Transverse colon (tissue), 4 donors: ENCODE data around the gene MRPS5.

Experiments
- EP300 ChIP-seq: sonication (generic); formaldehyde crosslinking; IDR thresholded peaks from one replicate; pipeline ENCODE4 v1.6.1; 2017; ENCODE audit warnings: antibody characterized with exemption, low read depth
- POLR2A ChIP-seq: fragments of 450-650 bp; IDR thresholded peaks from one replicate; pipeline ENCODE4 v1.6.1; 2016; ENCODE audit warnings: antibody characterized with exemption, mild to moderate bottlenecking, moderate library complexity
- POLR2AphosphoS5 ChIP-seq, 3 donors: sonication (generic); formaldehyde crosslinking; IDR thresholded peaks; one replicate each; pipeline ENCODE4 v1.6.1; 2016; ENCODE audit warnings: antibody characterized with exemption in 3 of 3
- TF ChIP-seq, protein P1 (sequence below), 5 experiments: fragments of 200-600 bp in 3 of 5; fragments of 450-650 bp in 2 of 5; sonication (generic) in 3 of 5; IDR thresholded peaks; 1 replicate in 2 of 5; 2 replicates in 3 of 5; pipeline ENCODE4 v1.5.1; 2016 to 2017; ENCODE audit warnings: antibody characterized with exemption in 5 of 5, inconsistent platforms in 3 of 5, mild to moderate bottlenecking in 2 of 5, moderate library complexity in 1 of 5

DNA sequence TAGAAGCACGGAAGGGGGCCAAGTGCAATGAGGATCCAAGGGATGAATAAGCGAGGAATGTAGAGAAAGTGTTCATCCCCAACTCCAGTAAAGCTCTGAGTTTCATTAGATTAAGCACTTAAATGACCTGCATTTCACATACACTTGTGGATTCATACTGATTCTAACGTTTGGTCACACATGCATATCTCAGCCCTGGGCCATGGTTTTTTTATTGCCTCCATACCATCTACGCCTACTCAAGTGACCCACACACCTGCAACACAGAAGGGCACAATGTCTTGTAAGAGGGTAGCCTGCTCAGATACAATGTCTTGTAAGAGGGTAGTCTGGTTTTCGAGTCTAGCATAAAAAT is 566 bp upstream of the MRPS5 start:
- TF ChIP-seq, protein P1, sequence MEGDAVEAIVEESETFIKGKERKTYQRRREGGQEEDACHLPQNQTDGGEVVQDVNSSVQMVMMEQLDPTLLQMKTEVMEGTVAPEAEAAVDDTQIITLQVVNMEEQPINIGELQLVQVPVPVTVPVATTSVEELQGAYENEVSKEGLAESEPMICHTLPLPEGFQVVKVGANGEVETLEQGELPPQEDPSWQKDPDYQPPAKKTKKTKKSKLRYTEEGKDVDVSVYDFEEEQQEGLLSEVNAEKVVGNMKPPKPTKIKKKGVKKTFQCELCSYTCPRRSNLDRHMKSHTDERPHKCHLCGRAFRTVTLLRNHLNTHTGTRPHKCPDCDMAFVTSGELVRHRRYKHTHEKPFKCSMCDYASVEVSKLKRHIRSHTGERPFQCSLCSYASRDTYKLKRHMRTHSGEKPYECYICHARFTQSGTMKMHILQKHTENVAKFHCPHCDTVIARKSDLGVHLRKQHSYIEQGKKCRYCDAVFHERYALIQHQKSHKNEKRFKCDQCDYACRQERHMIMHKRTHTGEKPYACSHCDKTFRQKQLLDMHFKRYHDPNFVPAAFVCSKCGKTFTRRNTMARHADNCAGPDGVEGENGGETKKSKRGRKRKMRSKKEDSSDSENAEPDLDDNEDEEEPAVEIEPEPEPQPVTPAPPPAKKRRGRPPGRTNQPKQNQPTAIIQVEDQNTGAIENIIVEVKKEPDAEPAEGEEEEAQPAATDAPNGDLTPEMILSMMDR (IDR thresholded peaks at IDR 0.05) = no peak
- TF ChIP-seq POLR2AphosphoS5 (IDR thresholded peaks at IDR 0.05) (no peak), POLR2A (no peak), EP300 (no peak)
